LNCAP (cell line): ENCODE data around the gene SORCS2.

Source experiments
- TF ChIP-seq, protein P1 (sequence below): fragments of 450-650 bp; IDR thresholded peaks from 2 replicates; pipeline ENCODE4 v1.5.1; 2017; ENCODE audit warnings: mild to moderate bottlenecking

SORCS2 gene

DNA sequence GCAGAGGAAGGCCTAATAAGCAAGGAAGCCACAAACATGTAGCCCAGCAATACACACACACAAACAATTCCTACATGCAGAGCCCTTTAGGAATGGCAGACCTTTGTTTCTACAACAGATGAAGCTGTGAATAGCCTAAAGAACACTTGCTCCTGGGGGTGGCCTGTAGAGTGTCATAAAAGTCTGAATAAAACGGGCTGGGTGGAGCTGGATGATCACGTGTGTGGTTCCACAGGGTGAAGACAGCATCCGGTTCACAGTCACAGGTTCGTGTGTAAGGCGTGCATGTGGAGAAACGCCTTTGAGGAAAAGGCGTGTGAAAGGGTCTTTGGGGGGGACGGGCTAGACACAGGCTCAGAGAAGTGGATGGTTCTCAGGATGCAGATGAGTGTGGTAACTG, 591.2 kb downstream of the SORCS2 start:
- TF ChIP-seq, protein P1, sequence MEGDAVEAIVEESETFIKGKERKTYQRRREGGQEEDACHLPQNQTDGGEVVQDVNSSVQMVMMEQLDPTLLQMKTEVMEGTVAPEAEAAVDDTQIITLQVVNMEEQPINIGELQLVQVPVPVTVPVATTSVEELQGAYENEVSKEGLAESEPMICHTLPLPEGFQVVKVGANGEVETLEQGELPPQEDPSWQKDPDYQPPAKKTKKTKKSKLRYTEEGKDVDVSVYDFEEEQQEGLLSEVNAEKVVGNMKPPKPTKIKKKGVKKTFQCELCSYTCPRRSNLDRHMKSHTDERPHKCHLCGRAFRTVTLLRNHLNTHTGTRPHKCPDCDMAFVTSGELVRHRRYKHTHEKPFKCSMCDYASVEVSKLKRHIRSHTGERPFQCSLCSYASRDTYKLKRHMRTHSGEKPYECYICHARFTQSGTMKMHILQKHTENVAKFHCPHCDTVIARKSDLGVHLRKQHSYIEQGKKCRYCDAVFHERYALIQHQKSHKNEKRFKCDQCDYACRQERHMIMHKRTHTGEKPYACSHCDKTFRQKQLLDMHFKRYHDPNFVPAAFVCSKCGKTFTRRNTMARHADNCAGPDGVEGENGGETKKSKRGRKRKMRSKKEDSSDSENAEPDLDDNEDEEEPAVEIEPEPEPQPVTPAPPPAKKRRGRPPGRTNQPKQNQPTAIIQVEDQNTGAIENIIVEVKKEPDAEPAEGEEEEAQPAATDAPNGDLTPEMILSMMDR = no peak

DNA sequence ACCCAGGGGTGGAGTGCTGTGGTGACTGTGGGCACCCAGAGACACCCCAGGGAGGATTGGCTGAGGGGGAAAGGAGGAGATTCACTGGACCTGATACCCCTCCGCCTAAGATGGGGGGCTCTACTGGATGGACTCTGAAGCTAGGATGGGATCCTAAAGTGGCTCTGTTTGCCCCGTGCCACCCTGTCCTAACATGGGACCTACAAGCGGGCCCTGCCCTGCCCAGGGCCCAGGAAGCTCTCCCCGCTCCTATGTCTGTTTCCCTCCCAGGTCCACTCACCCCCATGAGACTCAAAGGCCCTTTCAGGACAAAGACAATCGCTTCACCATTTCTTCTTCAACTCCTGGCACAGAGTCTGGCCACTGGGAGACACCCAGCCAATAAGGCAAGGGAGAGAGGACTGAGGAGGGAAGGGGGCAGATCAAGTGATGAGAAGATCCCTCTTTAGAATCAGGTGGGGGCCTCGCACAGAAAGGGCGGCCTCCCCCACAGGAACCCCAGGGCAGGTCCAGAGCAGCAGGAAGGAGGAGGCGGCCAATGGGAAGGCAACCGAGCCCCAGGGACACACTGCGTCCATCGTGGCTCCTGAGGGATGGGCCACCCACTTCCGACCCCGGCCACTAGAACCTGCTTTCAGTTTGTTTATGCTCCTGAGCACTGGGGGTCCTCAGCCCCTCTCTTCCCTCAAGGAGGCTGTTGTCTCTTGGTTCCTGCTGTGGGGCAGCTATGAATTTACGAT, 592.0 kb downstream of the SORCS2 start:
- TF ChIP-seq, protein P1 = no peak

DNA sequence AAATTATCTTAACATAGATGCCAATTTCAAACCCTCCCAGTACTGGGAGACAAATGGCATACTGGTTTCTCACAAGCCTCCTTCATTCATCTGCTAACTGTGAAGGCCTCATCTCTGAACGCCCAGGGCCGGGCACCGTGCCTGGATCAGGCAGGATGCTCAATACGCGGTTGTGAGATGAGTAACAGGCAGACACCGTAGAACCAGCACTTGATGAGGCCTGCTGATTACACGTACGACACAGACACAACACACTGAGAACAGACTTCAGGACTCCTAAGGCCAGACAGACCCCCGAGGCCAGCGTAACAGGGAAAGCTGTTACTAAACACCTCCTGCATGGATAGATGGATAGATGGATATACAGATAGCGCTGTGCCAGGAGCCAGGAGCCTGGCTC, 592.7 kb downstream of the SORCS2 start:
- TF ChIP-seq, protein P1 = no peak

DNA sequence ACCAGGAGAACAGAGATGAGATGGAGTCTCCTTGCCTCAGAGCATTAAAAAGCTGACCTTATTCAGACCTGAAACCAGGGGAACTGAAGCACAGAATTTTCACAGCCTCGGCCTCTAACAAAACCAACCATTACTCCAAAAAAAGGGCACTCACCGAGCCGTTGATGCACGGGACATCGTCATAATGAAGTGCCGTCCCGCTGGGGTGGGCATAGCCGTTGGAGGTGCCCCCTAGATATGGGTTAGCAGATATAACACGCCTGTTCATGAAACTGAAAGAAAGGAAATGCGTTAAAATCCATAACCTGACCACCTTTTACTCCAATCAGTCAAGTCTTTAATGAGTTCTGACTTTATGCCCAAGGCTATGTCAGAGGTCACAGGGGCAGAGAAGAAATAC, 593.7 kb downstream of the SORCS2 start:
- TF ChIP-seq, protein P1 = no peak

DNA sequence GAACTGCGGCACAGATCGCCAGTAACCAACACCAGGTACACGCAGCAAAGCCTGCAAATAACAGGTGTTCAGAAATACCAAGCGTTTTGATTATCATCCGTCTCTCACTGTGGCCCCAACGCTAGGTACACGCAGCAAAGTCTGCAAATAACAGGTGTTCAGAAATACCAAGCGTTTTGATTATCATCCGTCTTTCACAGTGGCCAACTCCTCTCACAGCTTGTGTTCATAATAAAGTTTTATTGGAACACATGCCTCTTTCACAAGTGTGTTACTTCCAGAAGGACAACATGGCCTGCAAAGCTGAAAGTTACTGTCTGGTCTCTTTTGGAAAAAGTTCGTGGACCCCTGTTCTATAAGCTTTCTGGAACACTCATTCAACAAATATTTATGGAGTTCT, 594.2 kb downstream of the SORCS2 start:
- TF ChIP-seq, protein P1 = no peak

DNA sequence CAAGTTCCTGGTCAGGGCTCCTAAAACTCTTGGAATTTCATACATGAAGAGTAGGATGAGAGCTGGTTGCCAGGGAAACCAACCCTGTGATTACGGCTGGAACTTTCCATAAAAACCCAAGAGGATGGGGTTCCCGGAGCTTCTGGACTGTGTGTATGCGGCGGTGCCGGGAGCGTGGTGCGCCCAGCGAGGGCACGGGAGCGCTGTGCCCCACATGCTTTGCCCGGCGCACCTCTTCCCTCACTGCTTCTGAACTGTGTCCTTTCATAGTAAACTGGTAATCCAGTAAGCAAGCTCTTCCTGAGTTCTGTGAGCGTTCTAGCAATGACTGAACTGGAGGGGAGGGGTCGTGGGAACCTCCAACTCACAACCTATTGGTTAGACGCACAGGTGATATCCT, 594.7 kb downstream of the SORCS2 start:
- TF ChIP-seq, protein P1 = no peak

DNA sequence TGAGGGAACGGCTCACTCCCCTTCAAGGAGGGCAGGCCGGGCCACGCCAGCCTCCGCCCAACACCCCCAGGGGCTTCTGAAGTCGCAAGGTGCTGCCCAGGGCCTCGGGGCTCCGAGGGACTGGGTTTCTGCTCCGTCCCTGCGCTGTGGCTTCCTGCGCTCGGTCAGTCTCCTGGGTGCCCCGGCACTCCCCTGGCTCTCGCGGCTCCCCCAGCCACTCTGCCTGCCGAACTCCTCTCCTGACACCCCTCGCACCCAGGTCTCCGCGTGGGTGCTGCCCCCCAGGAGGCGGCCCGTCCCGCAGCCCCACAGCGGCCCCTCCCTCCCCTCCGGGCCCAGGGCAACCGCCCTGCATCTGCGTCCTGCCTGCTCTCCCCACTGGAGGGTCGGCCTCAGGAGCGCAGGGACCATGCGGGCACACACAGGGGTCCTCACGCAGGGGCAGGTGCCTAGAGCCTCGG, 595.4 kb downstream of the SORCS2 start:
- TF ChIP-seq, protein P1 = no peak

DNA sequence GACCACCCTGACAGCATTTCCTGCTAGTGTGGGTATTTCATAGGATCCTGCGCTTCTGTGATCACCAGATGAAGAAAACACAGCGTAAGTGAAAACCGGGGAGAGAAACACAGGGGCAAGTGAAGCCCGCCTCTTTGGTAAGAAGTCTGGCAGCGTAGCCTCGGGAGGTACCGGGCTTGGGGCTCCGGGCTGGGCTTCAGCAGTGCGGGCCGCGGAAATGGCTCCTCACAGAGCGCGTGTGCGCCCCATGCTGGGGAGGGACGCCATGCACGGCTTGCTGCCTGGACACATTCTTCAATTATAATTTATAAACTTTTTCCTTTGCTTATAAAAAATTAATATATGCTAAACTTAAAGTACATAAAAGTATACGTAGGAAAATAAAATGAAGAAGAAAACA, 595.9 kb downstream of the SORCS2 start:
- TF ChIP-seq, protein P1 = no peak
